ENCODE data around the gene CKAP4.

GRCh38 chr12:106190581-106190980 lies 57.2 kb downstream of the CKAP4 start:
- TF ChIP-seq CTCF (IDR thresholded peaks at IDR 0.05) (no peak), POLR2AphosphoS5 (IDR thresholded peaks at IDR 0.05) (no peak)

Data from esophagus muscularis mucosa (tissue), 3 donors.